Small intestine (tissue), 7 donors: ENCODE data around the gene BCR. TPM values are rescaled to one million over a fixed set of nuclear protein-coding genes. Genes with fewer than 3 reads are reported as not detected.

ENCODE experiments used
- DNase-seq, 2 donors: peaks; one replicate each; pipeline versions ENCODE4 v3.0.0 to v3.0.0-alpha.2; 2013
- FAIRE-seq: peaks from 2 replicates; lab custom pipeline; 2012; peaks lifted over from hg19 to GRCh38; lab: Jason Lieb, UNC
- H3K27ac ChIP-seq, 3 donors: one replicate each; pipeline ENCODE4 v1.5.1; 2013; ENCODE audit warnings: low read length in 2 of 3, mild to moderate bottlenecking in 2 of 3, control low read depth in 1 of 3, inconsistent platforms in 1 of 3, low read depth in 1 of 3, moderate library complexity in 1 of 3
- H3K27me3 ChIP-seq, 3 donors: one replicate each; pipeline ENCODE4 v1.6.1; 2013; ENCODE audit warnings: low read length in 3 of 3, inconsistent platforms in 1 of 3; ENCODE audit not compliant: control insufficient read depth in 3 of 3, insufficient read depth in 3 of 3
- H3K36me3 ChIP-seq, 3 donors: one replicate each; pipeline ENCODE4 v1.6.1; 2013; ENCODE audit warnings: low read length in 3 of 3, inconsistent platforms in 1 of 3, low read depth in 1 of 3, mild to moderate bottlenecking in 1 of 3, moderate library complexity in 1 of 3; ENCODE audit not compliant: control insufficient read depth in 3 of 3, insufficient read depth in 2 of 3
- H3K4me1 ChIP-seq, 3 donors: one replicate each; pipeline ENCODE4 v1.6.1; 2013; ENCODE audit warnings: low read length in 2 of 3, inconsistent platforms in 1 of 3, low read depth in 1 of 3, mild to moderate bottlenecking in 1 of 3, moderate library complexity in 1 of 3; ENCODE audit not compliant: control insufficient read depth in 3 of 3, insufficient read depth in 2 of 3
- H3K4me3 ChIP-seq, 3 donors: one replicate each; pipeline ENCODE4 v1.5.1; 2013; ENCODE audit warnings: low read length in 3 of 3, control low read depth in 1 of 3, inconsistent platforms in 1 of 3, low read depth in 1 of 3, mild to moderate bottlenecking in 1 of 3, moderate library complexity in 1 of 3
- H3K9me3 ChIP-seq, 2 donors: one replicate each; pipeline ENCODE4 v1.6.1; 2013; ENCODE audit warnings: low read depth in 1 of 2, low read length in 1 of 2; ENCODE audit not compliant: control insufficient read depth in 2 of 2, insufficient read depth in 1 of 2
- WGBS, 3 donors: extraction: QIAGEN DNeasy Blood & Tissue Kit; methylation state at CpG; one replicate each; pipeline ENCODE4 v1.1.7; 2013; 5-methylcytosine and 5-hydroxymethylcytosine counted together
- polyA plus RNA-seq, 4 donors: library from polyadenylated mRNA; stranded (reverse) in 3 of 4; unstranded in 1 of 4; fragments of 200-250 nt in 3 of 4; fragments of 120-200 nt in 1 of 4; gene quantifications; one replicate each; pipeline versions ENCODE4 v1.2.1 to v1.2.3, GENCODE V29; 2013
- donor health status: healthy with polysubstance abuse.
- donor health status: control.
- donor health status: control.
- donor health status: Bipolar disorder and iron deficiency.
- donor health status: healthy.

Gene BCR
- polyA plus RNA-seq, 4 donors = 8.9 to 27.9 (median 19.7) TPM

GRCh38 chr22:23245045-23245798 is 64.9 kb downstream of the BCR start:
- FAIRE-seq (no peak), DNase-seq (peak; percentile 80 to 83)
- 49 to 69% (median 67%) methylated on average over 17 of the region's 17 CpGs for WGBS, 3 donors
- H3K36me3 ChIP-seq = peaks cover 0 to 14% (median 0%) of the 10 kb centered on the region in 3 donors
- no peaks in the 10 kb centered on the region for H3K9me3 ChIP-seq
- peaks cover 0 to 45% (median 3%) of the 10 kb centered on the region in 3 donors for H3K4me1 ChIP-seq
- H3K4me3 ChIP-seq = no peak overlapping the region
- H3K27me3 ChIP-seq = no peaks in the 10 kb centered on the region
- peak overlapping the region in 2 of 3 donors; percentile 24 to 79 for H3K27ac ChIP-seq

- DNase-seq (no peak), FAIRE-seq (no peak)
- Histone ChIP-seq H3K36me3 (peaks cover 0 to 17% (median 0%) of the 10 kb centered on the region in 3 donors), H3K4me3 (no peak overlapping the region), H3K9me3 (no peaks in the 10 kb centered on the region), H3K4me1 (peaks cover 0 to 45% (median 3%) of the 10 kb centered on the region in 3 donors), H3K27ac (peak overlapping the region in 1 of 3 donors; percentile 79), H3K27me3 (no peaks in the 10 kb centered on the region)
- 75 to 88% (median 82%) methylated on average over 8 of the region's 8 CpGs for WGBS, 3 donors
Measured at GRCh38 chr22:23245799-23246136, 65.5 kb downstream of the BCR start.

- WGBS, 3 donors = 85 to 91% (median 87%) methylated on average over 12 to 13 of the region's 13 CpGs
- FAIRE-seq = no peak
- Histone ChIP-seq H3K36me3 (peaks cover 0 to 23% (median 0%) of the 10 kb centered on the region in 3 donors), H3K27ac (no peak overlapping the region), H3K9me3 (no peaks in the 10 kb centered on the region), H3K4me3 (no peak overlapping the region), H3K4me1 (peaks cover 2 to 52% (median 3%) of the 10 kb centered on the region in 3 donors), H3K27me3 (no peaks in the 10 kb centered on the region)
- DNase-seq = no peak
Measured at GRCh38 chr22:23246982-23247766, 66.9 kb downstream of the BCR start.

DNA sequence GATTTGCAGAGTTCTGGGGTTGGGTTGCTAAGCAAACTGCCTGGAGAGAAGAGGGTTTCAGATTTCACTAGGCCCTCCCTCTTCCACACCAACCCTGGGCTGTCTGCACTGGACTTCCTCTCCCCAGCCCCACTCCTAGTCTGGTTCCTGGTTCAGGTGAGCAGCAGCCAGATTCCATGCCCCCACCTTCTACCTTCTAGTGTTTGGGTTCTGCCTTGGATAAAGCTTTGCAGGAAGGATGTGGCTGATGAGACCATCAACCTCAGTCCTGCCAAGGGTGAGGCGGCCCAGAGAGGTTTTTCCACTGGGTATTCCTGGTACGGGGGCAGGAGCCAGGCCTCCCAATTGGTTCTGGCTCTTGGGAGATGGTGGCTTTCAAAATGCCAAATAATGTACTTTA is 68.3 kb downstream of the BCR start:
- FAIRE-seq = no peak
- H3K27ac ChIP-seq = no peak overlapping the region

GRCh38 chr22:23250056-23250784 is 69.9 kb downstream of the BCR start:
- peaks cover 2 to 23% (median 3%) of the 10 kb centered on the region in 3 donors for H3K4me1 ChIP-seq
- no peak overlapping the region for H3K4me3 ChIP-seq
- 76 to 84% (median 81%) methylated on average over 16 of the region's 16 CpGs for WGBS, 3 donors
- H3K36me3 ChIP-seq = peaks cover 0 to 35% (median 0%) of the 10 kb centered on the region in 3 donors
- FAIRE-seq = no peak
- H3K27me3 ChIP-seq = no peaks in the 10 kb centered on the region
- no peak for DNase-seq
- H3K9me3 ChIP-seq = no peaks in the 10 kb centered on the region
- H3K27ac ChIP-seq = no peak overlapping the region

More for the DNA sequence above, 68.3 kb downstream of the BCR start:
- peaks cover 2 to 38% (median 3%) of the 10 kb centered on the region in 3 donors for H3K4me1 ChIP-seq
- no peak for DNase-seq
- no peaks in the 10 kb centered on the region for H3K27me3 ChIP-seq
- H3K36me3 ChIP-seq = peaks cover 0 to 24% (median 0%) of the 10 kb centered on the region in 3 donors
- no peaks in the 10 kb centered on the region for H3K9me3 ChIP-seq
- H3K4me3 ChIP-seq = no peak overlapping the region
- 82 to 91% (median 89%) methylated on average over 2 of the region's 2 CpGs for WGBS, 3 donors

DNA sequence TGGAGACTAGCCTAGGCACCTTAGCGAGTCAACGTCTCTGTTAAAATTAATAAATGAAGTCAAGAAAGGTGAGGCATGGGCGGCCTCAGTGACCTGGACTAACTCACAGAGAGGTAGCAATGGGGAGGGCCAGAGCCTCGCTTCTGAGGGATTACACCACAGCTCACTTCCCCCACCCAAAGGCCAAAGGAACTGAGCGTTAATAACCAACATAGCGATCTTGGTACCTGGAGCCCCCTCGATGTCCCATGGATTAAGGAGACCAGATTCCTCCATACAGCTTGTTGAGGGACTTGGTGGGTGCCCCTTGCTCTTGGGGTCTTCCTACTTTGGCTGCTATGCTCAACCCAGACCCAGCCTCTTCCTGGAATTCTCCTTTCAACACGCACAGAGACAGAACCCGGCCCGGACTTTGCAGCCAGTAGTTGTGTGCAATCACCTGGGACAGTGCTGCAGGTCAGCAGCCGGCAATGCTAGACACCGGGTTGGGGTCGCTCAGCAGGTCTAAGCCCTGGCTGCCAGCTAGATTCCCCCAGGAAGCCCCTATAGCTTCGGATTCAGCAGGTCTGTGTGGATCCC is 70.6 kb downstream of the BCR start:
- peaks cover 0 to 42% (median 0%) of the 10 kb centered on the region in 3 donors for H3K36me3 ChIP-seq
- no peaks in the 10 kb centered on the region for H3K27me3 ChIP-seq
- 93 to 94% (median 94%) methylated on average over 14 of the region's 14 CpGs for WGBS, 3 donors
- H3K4me3 ChIP-seq = no peak overlapping the region
- DNase-seq (no peak), FAIRE-seq (no peak)
- H3K9me3 ChIP-seq = no peaks in the 10 kb centered on the region
- H3K27ac ChIP-seq = peak overlapping the region in 2 of 3 donors; percentile 44 to 58
- H3K4me1 ChIP-seq = peaks cover 2 to 21% (median 3%) of the 10 kb centered on the region in 3 donors

DNA sequence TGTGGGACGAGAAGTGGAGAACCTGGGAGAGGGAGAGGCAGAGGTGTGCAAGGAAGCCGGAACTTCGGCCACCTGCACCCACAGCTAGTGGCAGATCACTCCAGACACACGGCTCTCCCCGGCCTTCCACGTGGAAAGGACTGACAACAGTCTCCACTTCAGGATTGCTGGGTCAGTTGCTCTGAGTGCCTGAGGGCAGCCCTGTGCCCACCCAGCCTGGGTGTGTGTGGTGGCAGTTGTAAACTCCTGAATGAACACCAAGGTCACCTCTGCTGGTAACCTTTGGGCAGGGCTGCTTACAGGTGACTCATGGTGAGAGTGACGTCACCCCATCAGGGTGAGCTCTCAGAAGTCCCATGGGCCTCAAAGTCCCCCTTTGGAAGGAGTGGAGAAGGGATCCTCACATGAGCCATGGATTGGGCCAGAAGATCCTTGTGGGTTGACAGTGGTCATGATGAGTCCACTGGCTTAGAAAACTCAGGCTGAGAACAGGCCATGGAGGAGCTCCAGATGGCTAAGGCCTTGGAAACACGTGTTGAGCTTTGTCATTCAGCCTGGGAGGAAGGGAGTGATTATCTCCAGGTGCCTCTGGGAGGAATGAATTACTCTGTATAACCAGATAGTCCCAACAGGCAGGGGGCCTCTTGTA is 71.3 kb downstream of the BCR start:
- FAIRE-seq = no peak
- peak overlapping the region in 2 of 3 donors; percentile 77 for H3K27ac ChIP-seq
- no peak overlapping the region for H3K4me3 ChIP-seq
- no peaks in the 10 kb centered on the region for H3K9me3 ChIP-seq
- WGBS, 3 donors = 72 to 80% (median 77%) methylated on average over 8 of the region's 8 CpGs
- H3K27me3 ChIP-seq = no peaks in the 10 kb centered on the region
- peaks cover 3 to 28% (median 3%) of the 10 kb centered on the region in 3 donors for H3K4me1 ChIP-seq
- peak; percentile 79 to 82 for DNase-seq
- H3K36me3 ChIP-seq = peaks cover 0 to 46% (median 0%) of the 10 kb centered on the region in 3 donors
